Stimulated activated CD4-positive, alpha-beta T cell treated with anti-CD3 and anti-CD28 coated beads, Interleukin-1b, Interleukin-23, amount 100 ng/mL, for 1 hour (primary cell): ENCODE measurements around the gene ARHGAP31.

Source experiments
- DNase-seq, 2 donors: peaks; one replicate each; pipeline ENCODE4 v3.0.0-alpha.2; 2020; ENCODE audit warnings: low read depth in 2 of 2

Gene ARHGAP31

DNA sequence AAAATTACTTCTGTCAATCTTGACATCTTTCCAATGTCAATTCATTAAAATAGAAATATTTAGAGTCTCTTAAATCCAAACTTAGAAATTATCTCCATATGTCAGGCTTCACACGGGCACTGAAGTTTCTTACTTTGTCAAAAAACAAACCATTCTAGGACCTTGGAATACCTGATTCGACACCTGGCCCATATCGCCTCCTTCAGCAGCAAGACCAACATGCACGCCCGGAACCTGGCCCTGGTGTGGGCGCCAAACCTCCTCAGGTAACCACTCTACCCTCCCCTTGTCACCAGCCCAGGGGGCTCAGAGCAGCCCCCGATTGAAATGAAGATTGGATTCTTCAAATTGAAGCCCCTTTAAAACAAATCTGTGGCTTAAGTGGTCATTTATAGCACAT is 88.0 kb downstream of the ARHGAP31 start:
- no peak for DNase-seq

DNA sequence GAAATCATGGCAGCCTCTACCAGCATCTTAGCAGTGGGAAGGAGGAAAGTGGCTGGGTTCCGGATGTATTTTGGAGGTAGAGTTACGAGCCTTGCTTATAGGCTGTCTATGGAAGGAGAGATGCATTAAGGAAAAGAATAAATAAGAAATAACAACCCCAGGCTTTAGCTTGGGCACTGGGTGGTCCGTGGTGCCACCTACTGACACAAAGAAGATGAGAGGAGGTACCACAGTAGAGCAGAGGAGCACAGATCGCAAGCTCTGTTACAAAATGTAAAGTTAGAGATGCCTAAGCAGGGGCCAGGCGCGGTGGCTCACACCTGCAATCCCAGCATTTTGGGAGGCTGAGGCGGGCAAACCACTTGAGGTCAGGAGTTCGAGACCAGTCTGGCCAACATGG is 94.4 kb downstream of the ARHGAP31 start:
- DNase-seq = no peak

DNA sequence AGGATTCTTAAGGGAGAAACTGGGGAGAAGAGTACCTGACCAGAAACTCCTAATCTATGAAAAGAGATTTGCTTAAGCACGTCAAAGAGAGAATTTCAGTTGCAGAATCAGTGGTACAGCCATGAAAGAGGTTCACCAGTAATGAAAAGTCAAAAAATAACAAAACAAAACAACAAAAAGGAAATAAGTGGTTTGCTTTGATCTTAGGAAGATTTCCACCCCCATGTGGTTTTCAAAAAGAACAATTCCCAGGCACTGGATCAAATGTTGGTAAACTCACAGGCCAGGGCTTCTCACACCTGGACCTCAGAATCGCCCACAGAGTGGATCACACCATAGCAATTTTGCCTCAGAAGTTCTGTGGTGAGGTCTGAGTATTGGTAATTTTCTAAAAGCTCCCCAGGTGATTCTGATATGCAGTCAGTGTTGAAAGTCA is 101.8 kb downstream of the ARHGAP31 start:
- no peak for DNase-seq

DNA sequence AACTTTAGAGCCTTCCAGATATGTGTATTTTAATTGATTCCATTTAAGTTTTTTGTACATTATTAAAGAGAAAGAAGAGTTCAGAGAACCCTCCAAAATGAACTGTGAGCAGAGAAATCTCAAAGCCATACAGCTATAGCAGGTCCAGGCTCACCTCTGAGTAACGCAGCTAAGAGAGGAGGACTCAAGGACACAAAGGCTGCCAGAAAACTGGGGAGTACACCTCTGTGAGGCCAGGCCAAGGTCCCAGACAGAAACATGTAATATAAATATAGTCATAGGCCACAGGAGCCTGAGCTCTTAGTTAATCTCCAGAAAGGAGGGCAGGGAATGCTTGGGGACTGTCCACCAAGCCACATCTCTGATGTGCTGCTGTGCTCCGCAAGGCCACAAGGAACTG is 102.7 kb downstream of the ARHGAP31 start:
- DNase-seq = no peak

DNA sequence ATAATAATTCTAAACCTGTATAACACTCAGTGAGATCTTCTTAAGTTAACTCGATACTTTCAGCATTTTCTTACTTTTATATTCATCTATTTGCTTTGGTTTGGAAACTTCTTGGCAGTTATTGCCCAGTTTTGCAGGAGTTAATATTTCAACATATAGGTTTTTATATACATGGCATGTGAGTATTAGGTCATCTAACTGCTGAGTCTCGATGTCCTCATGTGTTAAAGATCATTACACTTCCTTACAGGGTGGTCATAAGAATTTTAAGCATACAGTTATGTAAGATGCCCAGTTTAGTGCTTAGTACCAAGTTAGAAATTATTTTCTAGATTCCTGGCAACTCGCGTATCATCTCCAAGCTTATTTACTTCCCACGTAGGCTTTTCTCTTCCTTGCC is 106.3 kb downstream of the ARHGAP31 start:
- DNase-seq = no peak

DNA sequence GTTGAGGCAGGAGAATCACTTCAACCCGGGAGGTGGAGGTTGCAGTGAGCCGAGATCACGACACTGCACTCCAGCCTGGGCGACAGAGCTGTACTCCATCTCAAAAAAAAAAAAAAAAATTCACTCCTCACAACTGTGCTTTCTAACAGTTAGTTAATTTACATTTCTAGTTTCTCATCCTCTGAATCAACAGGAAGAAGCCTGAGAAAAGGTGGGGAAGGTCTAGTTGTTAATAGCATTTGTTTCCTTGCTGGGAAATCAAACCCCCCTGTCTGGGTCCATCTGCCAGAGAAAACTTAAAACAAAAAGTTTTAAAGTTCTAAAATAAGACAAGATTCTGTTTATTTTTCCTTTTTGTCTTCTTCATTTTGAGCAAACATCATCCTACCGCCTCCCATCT is 106.9 kb downstream of the ARHGAP31 start:
- no peak for DNase-seq

DNA sequence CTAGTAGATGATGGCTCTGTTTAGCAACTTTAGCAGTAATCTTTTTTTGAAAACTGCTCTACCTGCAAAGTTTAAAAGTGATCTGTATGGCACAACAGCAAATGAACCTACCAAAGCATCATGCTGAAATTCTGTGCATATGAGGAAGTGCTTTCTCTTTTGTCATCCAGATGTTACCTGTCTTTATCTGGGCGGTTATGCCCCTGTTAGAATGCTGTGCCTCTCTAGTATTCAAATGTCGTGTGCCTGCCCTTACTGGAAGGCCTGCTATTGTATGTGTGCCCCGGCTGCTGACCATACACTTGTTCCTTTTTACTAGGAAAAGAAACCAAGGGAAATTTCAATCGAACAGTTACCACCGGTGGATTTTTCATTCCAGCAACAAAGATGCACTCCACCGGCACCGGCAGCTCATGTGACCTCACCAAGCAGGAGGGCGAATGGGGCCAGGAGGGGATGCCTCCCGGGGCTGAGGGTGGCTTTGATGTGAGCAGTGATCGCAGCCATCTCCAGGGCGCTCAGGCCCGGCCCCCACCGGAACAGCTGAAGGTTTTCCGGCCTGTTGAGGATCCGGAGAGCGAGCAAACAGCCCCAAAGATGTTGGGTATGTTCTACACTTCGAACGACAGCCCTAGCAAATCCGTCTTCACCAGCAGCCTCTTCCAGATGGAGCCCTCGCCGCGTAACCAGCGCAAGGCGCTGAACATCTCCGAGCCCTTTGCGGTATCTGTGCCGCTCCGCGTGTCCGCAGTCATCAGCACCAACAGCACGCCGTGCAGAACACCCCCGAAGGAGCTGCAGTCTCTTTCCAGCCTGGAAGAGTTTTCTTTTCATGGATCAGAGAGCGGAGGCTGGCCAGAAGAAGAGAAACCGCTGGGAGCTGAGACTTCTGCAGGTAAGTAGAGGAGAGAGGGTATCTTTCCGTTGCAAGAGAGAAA is 107.6 kb downstream of the ARHGAP31 start:
- no peak for DNase-seq

DNA sequence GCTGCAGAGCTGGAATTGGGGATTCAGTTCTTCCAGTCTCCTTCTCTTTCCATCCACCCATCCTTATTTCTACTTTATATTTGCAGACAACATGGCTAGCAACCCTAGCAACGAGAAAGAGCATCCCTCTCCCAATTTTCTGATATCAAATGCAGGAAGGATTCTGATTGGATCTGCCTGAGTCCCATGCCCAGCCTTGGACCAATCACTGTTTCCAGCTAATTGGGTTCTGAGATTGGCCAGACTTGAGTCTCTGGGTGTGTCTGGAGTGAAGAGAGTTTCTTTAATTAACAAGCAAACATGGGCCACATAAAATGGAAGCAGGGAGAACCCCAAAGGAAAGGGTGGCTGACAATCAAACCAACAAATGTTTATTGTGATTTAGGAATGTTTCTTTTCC is 108.6 kb downstream of the ARHGAP31 start:
- no peak for DNase-seq

DNA sequence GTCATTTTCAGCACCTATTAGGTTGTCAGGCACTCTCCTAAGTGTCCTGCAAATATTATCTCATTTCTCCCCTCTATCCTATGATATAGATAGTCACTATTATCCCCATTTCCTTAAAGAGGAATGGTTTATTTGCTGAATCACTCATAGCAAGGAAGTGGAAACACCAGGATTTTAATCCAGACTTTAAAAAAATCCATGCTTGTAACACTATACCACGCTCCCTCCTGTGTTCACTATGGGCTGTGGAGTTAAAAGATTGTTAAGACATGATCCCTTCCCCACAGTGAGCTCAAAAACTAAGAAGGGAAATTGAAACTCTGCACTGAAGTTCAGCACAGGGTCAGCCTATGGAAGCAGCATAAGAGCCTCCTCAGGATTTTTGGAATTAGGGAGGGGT is 109.0 kb downstream of the ARHGAP31 start:
- no peak for DNase-seq

DNA sequence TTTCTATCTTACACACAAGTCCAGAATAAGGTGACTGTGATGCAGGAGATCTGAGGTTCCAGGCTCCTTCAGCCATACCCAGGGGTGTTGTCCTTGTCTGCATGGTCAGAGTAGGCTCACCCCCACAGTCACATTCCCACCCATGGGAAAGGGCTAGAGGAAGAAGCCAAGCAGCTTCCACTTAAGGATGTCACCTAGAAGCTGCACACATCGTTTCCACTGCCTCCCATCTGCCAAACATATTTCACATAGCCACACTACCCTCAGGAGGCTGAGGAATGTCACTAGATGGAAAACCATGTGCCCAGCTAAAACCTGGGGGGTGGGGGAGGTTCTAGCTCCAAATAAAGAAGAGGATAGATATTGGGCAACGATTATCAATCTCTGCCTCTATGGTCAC is 111.1 kb downstream of the ARHGAP31 start:
- no peak for DNase-seq

DNA sequence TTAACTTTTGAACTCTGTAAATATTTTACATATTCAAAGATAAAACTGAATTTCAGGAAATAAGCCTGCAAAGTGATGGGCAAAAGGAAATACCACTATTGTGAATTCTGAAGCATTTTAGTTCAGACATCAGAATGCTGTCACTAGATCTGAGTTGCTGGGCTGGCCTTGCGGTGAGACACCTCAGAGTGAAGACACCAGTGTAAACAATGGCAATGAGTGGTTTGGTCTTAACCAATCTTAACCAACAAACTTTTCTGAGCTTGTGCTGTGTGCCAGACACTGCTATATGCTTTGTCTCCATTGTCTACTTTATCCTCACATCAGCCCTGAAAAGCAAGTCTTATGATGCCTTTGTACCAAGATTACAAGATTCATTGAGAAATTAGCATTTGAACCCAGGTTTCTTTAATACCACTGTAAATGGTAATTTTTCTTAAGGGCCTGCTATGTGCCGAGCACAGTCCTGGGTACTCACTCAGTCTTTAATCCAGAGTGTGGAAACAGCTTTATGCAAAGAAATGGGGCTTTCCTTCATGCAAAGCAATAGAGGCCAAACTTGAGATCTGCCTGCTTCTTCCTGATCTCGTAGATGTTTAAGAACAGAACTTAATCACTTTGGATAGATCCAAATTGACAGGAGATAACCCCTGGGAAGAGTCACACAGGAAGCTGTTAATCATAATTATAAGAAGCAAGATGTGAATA is 114.2 kb downstream of the ARHGAP31 start:
- DNase-seq = no peak

DNA sequence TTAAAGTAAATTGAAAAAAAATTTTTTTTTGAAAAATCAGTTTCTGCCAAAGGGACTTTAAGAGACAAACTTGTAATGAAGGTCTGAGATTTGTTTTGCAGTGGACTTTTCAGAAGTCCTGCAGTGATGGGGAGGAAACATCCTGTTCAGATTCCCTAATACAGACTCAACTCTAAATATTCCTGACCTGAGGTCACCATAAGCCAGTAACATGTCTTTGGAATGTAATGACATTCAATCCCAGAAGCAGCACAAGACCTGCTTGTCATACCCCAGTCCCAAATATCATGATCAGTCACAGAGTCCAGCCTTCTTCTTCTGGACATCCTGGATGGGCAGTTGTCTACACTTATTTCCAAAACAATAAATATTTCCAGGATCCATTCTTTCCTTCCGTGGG is 115.7 kb downstream of the ARHGAP31 start:
- DNase-seq = no peak

DNA sequence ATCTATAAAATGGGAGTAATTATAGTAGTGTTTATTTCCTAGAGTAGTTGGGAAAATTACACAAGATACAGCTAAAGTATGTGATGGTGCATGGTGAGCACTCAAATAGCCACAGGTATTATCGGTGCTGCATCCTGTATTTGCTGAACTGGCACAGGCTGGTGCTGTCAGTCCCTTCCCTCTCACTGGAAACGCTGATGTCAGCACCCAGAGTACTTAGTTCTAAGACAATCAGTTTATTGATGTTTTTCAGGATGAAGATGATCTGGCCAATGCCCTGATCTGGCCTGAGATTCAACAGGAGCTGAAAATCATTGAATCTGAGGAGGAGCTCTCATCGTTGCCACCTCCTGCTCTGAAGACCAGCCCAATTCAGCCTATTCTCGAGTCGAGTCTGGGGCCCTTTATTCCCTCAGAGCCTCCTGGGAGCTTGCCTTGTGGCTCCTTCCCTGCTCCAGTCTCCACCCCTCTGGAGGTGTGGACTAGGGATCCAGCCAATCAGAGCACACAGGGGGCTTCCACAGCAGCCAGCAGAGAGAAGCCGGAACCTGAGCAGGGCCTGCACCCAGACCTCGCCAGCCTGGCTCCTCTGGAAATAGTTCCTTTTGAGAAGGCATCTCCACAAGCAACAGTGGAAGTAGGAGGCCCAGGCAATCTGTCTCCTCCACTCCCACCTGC is 119.6 kb downstream of the ARHGAP31 start:
- no peak for DNase-seq

DNA sequence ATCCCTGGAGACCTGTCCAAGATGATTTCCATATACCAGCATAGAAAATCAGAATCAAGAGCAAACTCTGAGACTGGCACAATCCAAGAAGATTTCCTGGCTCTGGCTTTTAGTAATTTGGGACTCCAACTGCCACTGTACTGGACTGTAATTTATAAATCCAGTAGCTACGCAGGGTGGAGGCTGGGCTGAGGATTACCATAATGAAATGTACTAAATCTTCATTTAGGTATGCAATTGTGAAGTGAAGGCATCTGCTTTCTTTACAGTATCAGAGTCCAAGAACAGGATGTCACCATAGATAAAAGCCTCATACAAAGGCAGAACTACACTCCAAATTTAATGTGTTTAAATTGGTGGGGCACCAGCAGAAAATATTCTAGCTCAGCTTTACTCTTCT is 122.7 kb downstream of the ARHGAP31 start:
- no peak for DNase-seq

DNA sequence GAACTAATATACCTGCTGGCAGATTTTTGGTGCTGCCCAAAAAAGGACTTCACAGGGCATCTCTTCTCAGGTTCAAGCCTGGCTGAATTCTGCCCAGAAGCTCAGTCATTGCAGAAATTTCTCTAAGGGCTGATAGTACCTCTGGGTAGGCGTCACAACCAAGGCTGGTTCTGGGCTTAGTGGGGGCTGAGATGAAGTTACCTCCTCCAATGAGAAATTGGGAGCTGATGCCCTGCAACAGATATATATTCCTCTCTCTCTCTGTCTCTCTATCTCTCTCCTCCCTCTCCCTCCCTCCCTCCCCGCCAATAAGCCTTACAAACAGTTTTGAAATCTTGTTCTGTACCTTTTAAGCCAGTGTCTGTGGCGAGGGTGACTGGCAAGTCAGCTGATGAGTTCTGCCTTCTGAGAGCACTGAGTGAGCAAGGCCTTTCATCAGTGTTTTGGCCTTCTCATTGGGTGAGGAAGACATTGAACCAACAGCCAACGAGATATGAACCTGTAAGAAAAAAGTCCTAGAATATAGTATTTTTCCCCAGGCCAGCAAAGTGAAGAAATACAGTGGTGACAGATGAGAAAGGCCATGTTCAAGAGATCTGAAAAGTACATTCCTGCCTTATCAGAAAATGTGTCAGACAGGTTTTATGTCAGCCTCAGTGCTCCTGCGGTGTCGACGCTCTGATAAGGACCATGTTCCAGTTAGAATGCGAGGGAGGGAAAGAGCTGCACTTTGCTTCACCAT is 123.8 kb downstream of the ARHGAP31 start:
- DNase-seq = no peak

DNA sequence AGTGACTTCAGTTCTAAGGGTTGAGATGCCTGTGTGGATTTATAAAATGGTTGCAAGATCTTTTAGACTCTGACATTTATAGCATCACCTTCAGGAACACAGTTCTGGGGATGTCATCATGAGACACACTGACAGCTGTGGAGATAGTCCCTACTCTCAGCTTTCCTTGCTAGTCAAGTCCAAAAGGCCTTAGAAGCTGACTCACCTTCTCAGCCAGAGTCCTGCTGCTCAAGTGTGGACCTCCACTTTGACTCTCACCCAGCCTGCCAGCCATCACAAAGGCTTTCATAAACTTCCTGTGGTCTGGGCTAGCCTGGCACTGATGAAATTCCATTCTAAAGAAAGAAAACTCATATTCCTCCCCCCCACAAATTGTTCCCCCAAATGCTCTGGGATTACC is 124.5 kb downstream of the ARHGAP31 start:
- DNase-seq = no peak

DNA sequence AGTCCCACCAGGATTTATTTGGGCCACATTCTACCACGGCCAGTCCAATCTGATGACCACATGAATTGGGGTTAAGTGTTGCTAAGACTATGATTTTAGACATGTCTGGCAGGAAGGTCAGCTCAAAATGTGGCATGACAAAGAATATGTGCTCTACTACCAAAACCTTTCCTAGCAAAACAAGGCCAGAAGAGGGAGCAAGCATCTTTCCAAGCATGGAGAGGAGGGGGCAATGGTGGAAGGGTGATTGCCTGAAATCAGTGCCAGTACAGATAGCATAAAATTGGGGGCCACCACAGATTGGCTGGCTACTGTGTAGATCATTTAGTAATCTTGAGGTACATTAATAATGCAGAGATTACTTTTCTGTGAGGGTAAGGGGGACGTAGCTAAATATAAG is 126.0 kb downstream of the ARHGAP31 start:
- DNase-seq = no peak

DNA sequence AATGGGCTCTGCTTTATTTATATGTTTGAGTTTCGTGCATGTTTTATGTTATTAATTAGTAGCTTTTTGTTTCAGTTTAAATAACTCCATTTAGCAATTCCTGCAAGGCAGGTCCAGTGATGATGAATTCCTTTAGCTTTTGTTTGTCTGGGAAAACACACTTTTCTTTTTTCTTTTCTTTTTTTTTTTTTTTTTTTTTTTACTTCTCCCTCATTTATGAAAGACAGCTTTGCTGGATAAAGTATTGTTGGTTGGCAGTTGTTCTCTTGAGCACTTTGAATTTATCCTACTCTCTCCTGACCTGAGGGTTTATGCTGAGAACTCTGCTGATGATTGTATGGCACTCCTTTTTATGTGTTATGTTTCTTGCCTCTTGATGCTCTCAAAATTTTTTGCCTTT is 133.5 kb downstream of the ARHGAP31 start:
- DNase-seq = no peak

DNA sequence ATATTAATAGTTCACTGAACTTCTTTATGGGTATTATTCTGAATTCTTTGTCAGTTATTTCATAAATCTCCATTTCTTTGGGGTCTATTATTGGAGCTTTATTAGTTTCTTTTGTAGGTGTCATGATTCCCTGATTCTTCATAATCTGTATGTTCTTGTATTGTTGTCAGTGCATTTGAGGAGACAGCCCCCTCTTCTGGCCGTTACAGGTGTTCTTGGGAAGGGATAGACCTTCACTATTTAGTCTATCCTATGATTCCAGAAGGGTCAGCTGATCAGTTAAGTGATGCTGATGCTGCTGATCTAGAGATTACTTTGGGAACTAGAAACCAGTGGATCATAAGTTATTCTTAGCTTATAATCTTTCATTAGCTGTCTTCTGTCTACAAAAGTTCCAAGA is 134.4 kb downstream of the ARHGAP31 start:
- no peak for DNase-seq

DNA sequence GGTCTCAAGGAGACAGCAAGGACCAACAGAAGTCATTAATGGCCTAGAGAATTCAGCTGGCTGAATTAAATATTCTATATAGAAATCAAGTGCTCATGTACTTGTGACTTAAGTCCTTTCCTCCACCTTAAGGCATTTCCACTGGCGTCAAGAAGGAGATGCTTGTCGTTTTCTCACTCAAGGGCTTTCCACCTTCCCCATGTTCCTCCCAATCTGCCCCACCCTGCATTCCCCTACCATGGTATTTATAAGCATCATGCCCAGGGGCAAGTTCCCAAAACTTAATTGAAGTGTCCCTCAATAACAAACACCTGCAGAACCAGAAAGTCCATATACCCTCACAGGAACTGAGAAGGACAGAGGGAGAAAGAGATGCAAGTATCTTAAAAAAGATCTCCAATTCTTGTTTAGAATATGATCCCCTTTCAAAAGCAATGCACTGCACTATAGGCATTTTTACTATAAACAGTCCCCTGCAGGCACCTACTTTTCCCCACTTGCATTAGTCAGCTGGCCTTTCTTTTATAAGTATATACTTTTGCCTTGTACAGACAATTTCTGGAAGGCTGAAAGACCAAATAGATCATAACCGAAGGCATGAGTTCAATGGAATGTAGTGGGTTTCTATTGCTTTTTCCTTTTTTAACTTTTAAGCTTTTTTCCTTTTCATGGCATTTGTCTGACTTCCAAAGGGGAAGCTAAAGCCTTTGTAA is 139.6 kb downstream of the ARHGAP31 start:
- DNase-seq = no peak

DNA sequence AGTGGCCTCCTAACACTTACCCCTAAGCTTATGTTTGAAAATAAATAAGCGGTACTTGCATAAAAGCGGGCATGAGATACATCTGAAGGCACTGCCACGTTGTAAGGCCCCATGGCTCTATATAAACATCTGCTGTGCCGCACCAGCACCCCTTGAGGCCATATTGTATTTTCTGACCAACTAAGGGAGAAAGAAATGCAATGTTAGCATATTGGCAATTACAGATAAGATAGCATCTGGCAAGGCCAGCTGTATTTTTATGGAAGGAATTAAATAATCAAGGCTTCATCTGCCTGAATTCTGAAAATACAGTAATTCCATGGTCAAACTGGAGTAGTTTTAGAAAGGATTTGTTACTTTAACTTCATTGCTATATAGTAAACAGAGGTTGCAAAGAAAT is 140.5 kb downstream of the ARHGAP31 start:
- no peak for DNase-seq
